T-cell (primary cell): ENCODE data around the gene DOCK1. TPM values are rescaled to one million over a fixed set of nuclear protein-coding genes. Genes with fewer than 3 reads are reported as not detected.

ENCODE experiments used
- ATAC-seq, 4 experiments: fragments of 200-7000 bp in 3 of 4; fragments of 150-1000 bp in 1 of 4; cut with Tn5 transposase; replicated peaks in 1 of 4; 1 replicate in 3 of 4; 2 replicates in 1 of 4; pipeline ENCODE4 v1.10.0; 2021; ENCODE audit warnings: moderate library complexity in 3 of 4, mild to moderate bottlenecking in 2 of 4, moderate number of reproducible peaks in 1 of 4
- CTCF ChIA-PET, 2 donors: fragments of 300-600 bp; sonication (Branson Sonifier 250); formaldehyde crosslinking; loops; one replicate each; lab custom pipeline; 2022; ENCODE audit warnings: antibody characterized with exemption in 2 of 2; lab: Charles Lee
- POLR2A ChIA-PET, 2 donors: fragments of 300-600 bp; sonication (Branson Sonifier 250); formaldehyde crosslinking; loops; one replicate each; lab custom pipeline; 2022; ENCODE audit warnings: antibody characterized with exemption in 2 of 2; lab: Charles Lee
- DNase-seq, 35 experiments: peaks; one replicate each; pipeline versions ENCODE4 v3.0.0 to v3.0.0-alpha.2; 2013 to 2023
- H3K27ac ChIP-seq: one replicate; pipeline ENCODE4 v1.5.1; 2013; ENCODE audit warnings: low read length
- H3K27me3 ChIP-seq, 2 experiments: replicated peaks in 1 of 2; 1 replicate in 1 of 2; 2 replicates in 1 of 2; pipeline versions ENCODE4 v1.6.1 to v1.7.0; 2013; ENCODE audit warnings: low read length in 1 of 2, mixed read lengths in 1 of 2; ENCODE audit not compliant: control insufficient read depth in 2 of 2, insufficient read depth in 2 of 2; ENCODE audit errors: extremely low read depth in 1 of 2
- H3K36me3 ChIP-seq, 2 donors: 1 replicate in 1 of 2; 2 replicates in 1 of 2; pipeline versions ENCODE4 v1.6.1 to v1.7.0; 2013; ENCODE audit warnings: low read length in 1 of 2; ENCODE audit not compliant: control insufficient read depth in 2 of 2, insufficient read depth in 1 of 2; ENCODE audit errors: extremely low read depth in 1 of 2
- H3K4me1 ChIP-seq, 2 experiments: 1 replicate in 1 of 2; 2 replicates in 1 of 2; pipeline versions ENCODE4 v1.6.1 to v1.7.0; 2013; ENCODE audit warnings: low read length in 2 of 2, mixed read lengths in 1 of 2; ENCODE audit not compliant: insufficient read depth in 2 of 2, control insufficient read depth in 1 of 2; ENCODE audit errors: extremely low read depth in 1 of 2
- H3K4me3 ChIP-seq, 2 donors: 1 replicate in 1 of 2; 2 replicates in 1 of 2; pipeline versions ENCODE4 v1.5.1 to v1.7.0; 2013; ENCODE audit warnings: mild to moderate bottlenecking in 2 of 2, low read length in 1 of 2, moderate library complexity in 1 of 2; ENCODE audit not compliant: control insufficient read depth in 1 of 2; ENCODE audit errors: extremely low read depth in 1 of 2
- H3K9me3 ChIP-seq: 2 replicates; pipeline ENCODE4 v1.7.0; 2013
- H3K27ac Mint-ChIP-seq, 2 donors: one replicate each; pipeline ENCODE4 v1.8.0; 2020 to 2021; ENCODE audit warnings: mild to moderate bottlenecking in 2 of 2, mixed read lengths in 2 of 2
- H3K27me3 Mint-ChIP-seq, 2 donors: one replicate each; pipeline ENCODE4 v1.8.0; 2021 to 2022; ENCODE audit warnings: mixed read lengths in 2 of 2
- H3K36me3 Mint-ChIP-seq: one replicate; pipeline ENCODE4 v1.8.0; 2021; ENCODE audit warnings: mixed read lengths
- H3K4me1 Mint-ChIP-seq, 3 donors: one replicate each; pipeline ENCODE4 v1.8.0; 2020 to 2022; ENCODE audit warnings: mixed read lengths in 3 of 3, mild to moderate bottlenecking in 1 of 3
- H3K4me3 Mint-ChIP-seq, 3 donors: one replicate each; pipeline ENCODE4 v1.8.0; 2020 to 2022; ENCODE audit warnings: mild to moderate bottlenecking in 3 of 3, mixed read lengths in 3 of 3, moderate library complexity in 3 of 3
- H3K9me3 Mint-ChIP-seq, 3 donors: one replicate each; pipeline ENCODE4 v1.8.0; 2020 to 2022; ENCODE audit warnings: mixed read lengths in 3 of 3
- WGBS: methylation state at CpG from one replicate; pipeline ENCODE4 v1.1.5; 2013; ENCODE audit warnings: missing lambda C conversion rate; ENCODE audit not compliant: insufficient coverage; 5-methylcytosine and 5-hydroxymethylcytosine counted together
- total RNA-seq, 35 experiments: library from RNA in 6 of 35; stranded (reverse) in 6 of 35; fragments of 120-200 nt in 1 of 35; gene quantifications; one replicate each; pipeline versions ENCODE4 v1.2.1 to v1.2.4 and lab custom pipeline; 2013 to 2026

DOCK1 gene
- total RNA-seq, 5 donors from 2014 or later (not counting 1 experiment from before 2014, with no cell fraction given): 0.18 to 0.53 (median 0.37) TPM

DNA sequence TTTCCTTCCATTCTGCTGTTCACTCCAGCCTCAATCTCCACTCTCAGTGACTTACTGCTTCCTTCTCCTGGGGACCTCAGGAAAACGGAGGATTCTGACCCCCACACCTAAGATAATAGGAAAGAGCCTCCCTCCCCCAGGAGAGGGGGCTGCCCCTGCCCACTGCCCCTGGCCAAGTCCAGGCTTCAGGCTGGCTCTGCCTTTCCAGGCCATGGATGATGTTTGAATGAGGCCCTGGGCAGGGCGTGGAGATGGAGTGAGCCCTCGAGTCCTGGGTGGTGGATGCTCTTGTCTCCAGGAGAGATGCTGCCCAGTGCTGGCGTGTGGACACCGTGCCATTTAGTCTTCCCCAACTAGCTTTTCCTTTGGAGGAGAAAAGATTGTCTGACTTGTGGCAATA, 184.2 kb downstream of the DOCK1 start:
- 92% methylated on average over 2 of the region's 5 CpGs for WGBS
- ATAC-seq: no peak
- Histone ChIP-seq H3K4me1 (no peaks in the 10 kb centered on the region), H3K9me3 (no peaks in the 10 kb centered on the region), H3K36me3 (no peaks in the 10 kb centered on the region), H3K27ac (no peak overlapping the region), H3K4me3 (no peak overlapping the region), H3K27me3 (no peaks in the 10 kb centered on the region)
- Mint-ChIP-seq H3K4me1 (no peaks in the 10 kb centered on the region), H3K4me3 (no peak overlapping the region), H3K27ac (no peak overlapping the region), H3K27me3 (peaks cover 0 to 2% of the 10 kb centered on the region in 2 donors), H3K9me3 (no peaks in the 10 kb centered on the region), H3K36me3 (no peaks in the 10 kb centered on the region)
- ChIA-PET POLR2A (no interaction called here), CTCF (no interaction called here)
- no peak for DNase-seq

DNA sequence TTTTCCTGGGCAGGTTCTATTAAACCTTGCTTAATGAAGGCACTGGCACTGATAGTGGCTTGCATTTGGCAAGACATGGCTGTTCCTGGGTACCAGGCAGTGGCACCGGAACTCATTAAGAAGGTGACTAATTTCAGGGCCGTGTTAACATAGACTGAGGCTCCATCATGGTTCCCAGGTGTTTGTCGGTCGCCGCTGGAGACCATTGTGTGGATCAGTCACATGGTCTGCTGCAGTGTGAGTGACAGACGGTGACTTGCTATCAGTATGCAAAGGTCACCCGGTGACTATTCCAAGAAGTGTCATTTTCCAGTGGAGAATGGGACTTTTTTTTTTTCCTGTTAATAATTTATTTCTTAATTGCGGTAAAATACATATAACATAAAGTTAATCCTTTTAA, 184.9 kb downstream of the DOCK1 start:
- Histone ChIP-seq H3K36me3 (no peaks in the 10 kb centered on the region), H3K9me3 (no peaks in the 10 kb centered on the region), H3K27me3 (no peaks in the 10 kb centered on the region), H3K4me1 (no peaks in the 10 kb centered on the region), H3K27ac (no peak overlapping the region), H3K4me3 (no peak overlapping the region)
- Mint-ChIP-seq H3K9me3 (no peaks in the 10 kb centered on the region), H3K27ac (no peak overlapping the region), H3K4me3 (no peak overlapping the region), H3K36me3 (no peaks in the 10 kb centered on the region), H3K27me3 (peaks cover 0 to 2% of the 10 kb centered on the region in 2 donors), H3K4me1 (no peaks in the 10 kb centered on the region)
- POLR2A ChIA-PET: no interaction called here
- WGBS: 97% methylated on average over 5 of the region's 8 CpGs
- DNase-seq (no peak), ATAC-seq (no peak)
- CTCF ChIA-PET: no interaction called here

DNA sequence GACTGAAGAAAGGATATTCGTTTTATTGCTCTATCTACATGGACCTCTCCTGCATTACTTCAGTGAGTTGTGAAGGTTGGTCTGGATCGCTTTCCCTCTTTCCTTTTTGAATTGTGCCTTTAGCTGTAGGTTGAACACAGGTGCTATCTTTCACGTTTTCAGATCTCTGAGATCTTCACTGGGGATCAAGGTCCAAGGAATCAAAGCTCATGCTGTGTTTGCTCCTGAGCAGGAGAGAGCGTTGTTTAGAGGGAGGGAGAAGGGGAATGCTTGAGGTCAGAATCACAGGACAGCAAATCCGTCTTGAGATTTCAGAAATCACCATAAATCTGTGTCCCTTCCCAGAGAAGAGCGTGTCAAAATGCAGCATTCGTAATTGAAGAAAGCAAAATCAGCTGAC, 186.1 kb downstream of the DOCK1 start:
- no peak for ATAC-seq
- H3K36me3 ChIP-seq: no peaks in the 10 kb centered on the region
- H3K4me1 Mint-ChIP-seq: no peaks in the 10 kb centered on the region
- 60% methylated on average over 2 of the region's 7 CpGs for WGBS
- peaks cover 0 to 2% of the 10 kb centered on the region in 2 donors for H3K27me3 Mint-ChIP-seq
- no peaks in the 10 kb centered on the region for H3K9me3 ChIP-seq
- H3K4me1 ChIP-seq: no peaks in the 10 kb centered on the region
- H3K36me3 Mint-ChIP-seq: no peaks in the 10 kb centered on the region
- CTCF ChIA-PET: no interaction called here
- H3K27me3 ChIP-seq: no peaks in the 10 kb centered on the region
- no peak overlapping the region for H3K27ac ChIP-seq
- POLR2A ChIA-PET: no interaction called here
- H3K4me3 Mint-ChIP-seq: no peak overlapping the region
- no peak for DNase-seq
- H3K4me3 ChIP-seq: no peak overlapping the region
- H3K9me3 Mint-ChIP-seq: no peaks in the 10 kb centered on the region
- no peak overlapping the region for H3K27ac Mint-ChIP-seq

DNA sequence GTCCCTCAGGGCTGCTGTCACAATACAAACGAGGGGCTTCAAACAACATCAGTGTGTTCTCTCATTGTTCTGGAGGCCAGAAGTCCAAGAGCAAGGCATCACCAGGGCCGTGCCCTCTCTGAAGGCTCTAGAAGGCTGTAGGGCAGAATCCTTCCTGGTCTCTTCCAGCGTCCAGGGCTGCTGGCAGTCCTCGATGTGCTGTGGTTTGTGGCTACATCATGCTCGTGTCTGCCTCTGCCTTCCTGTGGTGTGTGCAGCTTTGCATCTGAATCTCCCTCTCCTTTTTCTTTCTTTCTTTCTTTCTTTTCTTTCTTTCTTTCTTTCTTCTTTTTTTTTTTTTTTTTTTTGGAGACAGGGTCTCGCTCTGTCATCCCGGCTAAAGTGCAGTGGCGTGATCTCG, 187.7 kb downstream of the DOCK1 start:
- Histone ChIP-seq H3K27me3 (no peaks in the 10 kb centered on the region), H3K27ac (no peak overlapping the region), H3K4me1 (no peaks in the 10 kb centered on the region), H3K36me3 (no peaks in the 10 kb centered on the region), H3K4me3 (no peak overlapping the region), H3K9me3 (no peaks in the 10 kb centered on the region)
- no peak for ATAC-seq
- H3K9me3 Mint-ChIP-seq: peaks cover 0 to 5% (median 0%) of the 10 kb centered on the region in 3 donors
- POLR2A ChIA-PET: no interaction called here
- WGBS: 33% methylated on average over 2 of the region's 9 CpGs
- no peak overlapping the region for H3K4me3 Mint-ChIP-seq
- no peaks in the 10 kb centered on the region for H3K4me1 Mint-ChIP-seq
- CTCF ChIA-PET: interaction anchor here in 1 of 2 donors (0.6 kb wide), 1 partner anchor 164 kb away, joined by 5 read pairs; no protein-coding TSS in a partner anchor
- no peaks in the 10 kb centered on the region for H3K36me3 Mint-ChIP-seq
- H3K27me3 Mint-ChIP-seq: peaks cover 2 to 4% of the 10 kb centered on the region in 2 donors
- no peak for DNase-seq
- H3K27ac Mint-ChIP-seq: no peak overlapping the region

DNA sequence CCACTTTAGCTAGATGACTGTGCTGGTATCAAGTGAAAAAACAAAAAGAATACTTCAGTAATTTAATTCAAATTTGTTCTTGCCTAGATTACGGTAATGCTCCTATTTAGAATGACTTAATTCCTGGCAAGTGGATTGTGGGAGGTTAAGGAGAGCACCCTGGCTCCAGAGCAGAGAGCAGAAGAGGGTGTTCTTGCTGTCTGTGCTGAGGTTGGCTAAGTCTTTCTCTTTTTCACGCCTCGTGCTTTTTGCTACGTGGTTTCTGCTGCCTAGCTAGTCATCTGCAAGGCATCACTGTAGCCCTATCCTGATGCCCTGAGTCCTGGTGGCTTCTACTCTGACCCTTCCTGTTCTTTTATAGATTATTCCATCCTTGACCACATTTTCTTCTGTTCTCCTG, 189.8 kb downstream of the DOCK1 start:
- ATAC-seq (no peak), DNase-seq (no peak)
- ChIA-PET CTCF (no interaction called here), POLR2A (no interaction called here)
- H3K4me3 Mint-ChIP-seq: no peak overlapping the region
- no peaks in the 10 kb centered on the region for H3K4me1 ChIP-seq
- no peaks in the 10 kb centered on the region for H3K36me3 ChIP-seq
- H3K4me1 Mint-ChIP-seq: no peaks in the 10 kb centered on the region
- H3K36me3 Mint-ChIP-seq: no peaks in the 10 kb centered on the region
- no peak overlapping the region for H3K4me3 ChIP-seq
- peaks cover 0 to 2% of the 10 kb centered on the region in 2 experiments for H3K27me3 ChIP-seq
- WGBS: 100% methylated on average over 1 of the region's 4 CpGs
- peaks cover 0 to 5% (median 2%) of the 10 kb centered on the region in 3 donors for H3K9me3 Mint-ChIP-seq
- H3K27ac ChIP-seq: no peak overlapping the region
- H3K27ac Mint-ChIP-seq: no peak overlapping the region
- H3K9me3 ChIP-seq: no peaks in the 10 kb centered on the region
- H3K27me3 Mint-ChIP-seq: peaks cover 2 to 4% of the 10 kb centered on the region in 2 donors

DNA sequence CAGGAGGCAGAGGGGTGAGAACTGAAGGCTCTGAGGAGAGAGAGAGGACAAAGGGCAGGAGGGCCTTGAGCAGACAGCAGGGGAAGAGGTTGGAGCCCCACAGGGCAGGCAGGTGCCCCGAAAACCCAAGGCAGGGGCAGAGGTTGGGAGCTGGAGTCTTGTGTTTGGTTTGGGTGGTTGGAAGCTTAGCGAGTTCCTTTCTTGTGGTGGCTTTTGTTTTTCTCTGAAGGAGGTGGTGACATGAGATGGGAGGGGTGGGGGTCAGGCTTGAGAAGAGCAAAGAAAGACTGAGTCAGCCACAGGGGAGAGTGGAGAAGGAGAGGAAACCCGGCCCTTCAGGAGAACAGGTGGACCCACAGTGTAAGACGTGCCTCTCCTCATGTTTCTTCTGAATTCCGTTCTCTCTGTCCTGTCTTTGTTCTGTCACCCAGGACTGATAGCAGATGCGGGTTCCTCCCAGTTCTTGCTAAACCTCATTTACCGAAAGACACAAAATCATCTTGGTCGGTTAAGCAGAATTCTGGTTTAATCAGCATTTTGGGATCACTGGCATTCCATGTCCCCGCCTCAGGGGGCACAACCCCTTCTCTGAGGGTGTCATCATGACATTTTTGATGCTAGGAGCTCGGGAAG, 195.9 kb downstream of the DOCK1 start:
- H3K9me3 Mint-ChIP-seq: peaks cover 0 to 5% (median 2%) of the 10 kb centered on the region in 3 donors
- H3K27ac Mint-ChIP-seq: no peak overlapping the region
- no peaks in the 10 kb centered on the region for H3K9me3 ChIP-seq
- no peaks in the 10 kb centered on the region for H3K36me3 ChIP-seq
- DNase-seq: no peak
- no peak overlapping the region for H3K27ac ChIP-seq
- POLR2A ChIA-PET: interaction anchor here in 1 of 2 donors (0.6 kb wide), 1 partner anchor 25 kb away, joined by 3 read pairs; no protein-coding TSS in a partner anchor
- peaks cover 0 to 6% of the 10 kb centered on the region in 2 experiments for H3K27me3 ChIP-seq
- peaks cover 0 to 4% of the 10 kb centered on the region in 2 donors for H3K27me3 Mint-ChIP-seq
- no peak overlapping the region for H3K4me3 ChIP-seq
- WGBS: 52% methylated on average over 9 of the region's 10 CpGs
- no peak for ATAC-seq
- no peaks in the 10 kb centered on the region for H3K4me1 ChIP-seq
- H3K36me3 Mint-ChIP-seq: no peaks in the 10 kb centered on the region
- no peaks in the 10 kb centered on the region for H3K4me1 Mint-ChIP-seq
- CTCF ChIA-PET: no interaction called here
- no peak overlapping the region for H3K4me3 Mint-ChIP-seq
